UCSD-AML1 (cell line): ENCODE measurements around the gene RASSF1.
"Not testable (repeated sequence)": the region's sequence is repeated elsewhere in the genome, so short reads cannot be mapped to it uniquely, and the experiment has no call there.

Experiments
- DNase-seq: peaks from one replicate; lab custom pipeline; 2025; ENCODE audit not compliant: unreplicated experiment; lab: John Stamatoyannopoulos, UW

RASSF1 gene

GRCh38 chr3:50288387-50289007, 52.1 kb downstream of the RASSF1 start:
- DNase-seq: no peak

DNA sequence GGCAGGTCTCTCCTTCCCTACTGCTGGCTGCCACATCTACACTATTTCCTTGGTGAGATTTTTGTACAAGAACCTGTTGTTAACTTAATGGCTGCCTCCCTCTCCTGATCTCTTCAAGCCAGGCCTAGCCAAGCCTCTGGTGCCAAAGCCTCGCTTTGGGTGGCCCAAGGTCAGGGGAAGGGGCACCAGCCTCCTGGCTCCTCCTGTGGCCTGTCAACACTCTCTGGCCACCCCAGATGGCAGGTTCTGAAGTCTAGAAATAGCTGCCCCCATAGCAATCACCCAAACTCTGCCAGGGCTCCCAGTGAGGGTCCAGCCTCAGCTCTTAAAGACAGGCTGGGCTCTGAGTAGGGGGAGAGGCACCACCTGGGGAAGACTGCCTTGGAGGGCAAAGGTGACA, 53.4 kb downstream of the RASSF1 start:
- no peak for DNase-seq

GRCh38 chr3:50286322-50287227, 54.1 kb downstream of the RASSF1 start:
- no peak for DNase-seq

DNA sequence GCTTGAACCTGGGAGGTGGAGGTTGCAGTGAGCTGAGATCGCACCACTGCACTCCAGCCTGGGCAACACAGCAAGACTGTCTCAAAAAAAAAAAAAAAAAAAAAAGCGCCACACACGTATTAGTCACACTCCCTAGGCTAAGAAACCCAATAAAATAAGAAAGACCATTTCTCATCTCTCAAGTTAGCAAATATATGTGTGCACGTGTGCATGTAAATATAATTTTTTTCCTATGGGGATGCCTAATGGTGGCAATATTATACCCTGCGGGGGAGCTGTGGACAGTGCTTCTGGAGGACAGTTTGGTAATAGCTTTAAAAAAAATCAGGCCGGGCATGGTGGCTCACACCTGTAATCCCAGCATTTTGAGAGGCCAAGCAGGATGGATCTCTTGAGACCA, 56.5 kb downstream of the RASSF1 start:
- DNase-seq: not testable (repeated sequence)
